GM23248 (cell line): ENCODE measurements around the gene PTPRD.

Source experiments
- EZH2 ChIP-seq: fragments of 200-600 bp; sonication (generic); IDR thresholded peaks from 2 replicates; pipeline ENCODE4 v1.6.1; 2018; ENCODE audit warnings: antibody characterized with exemption, mild to moderate bottlenecking; ENCODE audit not compliant: insufficient read depth, poor library complexity, severe bottlenecking
- EZH2phosphoT487 ChIP-seq: fragments of 200-600 bp; sonication (generic); IDR thresholded peaks from 2 replicates; pipeline ENCODE4 v1.6.1; 2018; ENCODE audit warnings: antibody characterized with exemption, moderate library complexity, mild to moderate bottlenecking, low read depth; ENCODE audit not compliant: insufficient read depth

DNA sequence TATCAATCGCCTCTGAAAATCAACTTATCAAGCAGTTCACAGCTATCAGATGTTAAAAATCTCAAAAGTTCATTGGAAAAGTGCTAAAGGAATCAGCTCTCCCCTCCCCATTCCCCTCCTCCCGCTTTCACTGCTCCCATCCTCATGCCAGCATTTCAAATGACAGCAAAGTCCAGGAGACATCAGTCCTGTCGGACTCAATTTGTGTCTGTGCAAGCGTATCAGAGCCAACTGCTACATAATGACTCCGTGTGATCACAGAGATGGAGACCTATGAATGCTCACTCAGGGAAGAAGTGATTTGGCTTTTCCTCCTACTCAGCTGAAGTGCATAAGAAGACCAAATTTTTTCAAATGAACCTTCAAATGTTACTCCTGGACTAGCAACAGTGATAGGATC is 1876.0 kb downstream of the PTPRD start:
- TF ChIP-seq EZH2phosphoT487 (no peak), EZH2 (no peak)
